Prostate gland (tissue), 2 donors: Measurements from ENCODE around the gene PTPRT. TPM values are rescaled to one million over a fixed set of nuclear protein-coding genes. Genes with fewer than 3 reads are reported as not detected.

ENCODE experiments used
- DNase-seq: peaks from one replicate; pipeline ENCODE4 v3.0.0-alpha.2; 2019; ENCODE audit warnings: low spot score
- H3K27ac ChIP-seq, 2 donors: fragments of 200-600 bp; sonication (generic); 2 replicates each; pipeline ENCODE4 v1.5.1; 2017 to 2019
- H3K27me3 ChIP-seq: fragments of 200-600 bp; sonication (generic); replicated peaks from 2 replicates; pipeline ENCODE4 v1.5.1; 2019; ENCODE audit not compliant: insufficient read depth
- H3K36me3 ChIP-seq, 2 donors: fragments of 200-600 bp; sonication (generic); 1 replicate in 1 of 2; 2 replicates in 1 of 2; pipeline versions ENCODE4 v1.5.1 to v1.8.1; 2017 to 2019
- H3K4me1 ChIP-seq: fragments of 200-600 bp; sonication (generic); replicated peaks from 2 replicates; pipeline ENCODE4 v1.5.1; 2019
- H3K4me3 ChIP-seq, 2 donors: fragments of 200-600 bp; sonication (generic); 2 replicates each; pipeline ENCODE4 v1.5.1; 2017 to 2019
- H3K9me3 ChIP-seq: fragments of 200-600 bp; sonication (generic); 2 replicates; pipeline ENCODE4 v1.5.1; 2017
- POLR2A ChIP-seq: fragments of 450-650 bp; IDR thresholded peaks from one replicate; pipeline ENCODE4 v1.6.1; 2016; ENCODE audit warnings: antibody characterized with exemption, mild to moderate bottlenecking
- POLR2AphosphoS5 ChIP-seq: sonication (generic); formaldehyde crosslinking; IDR thresholded peaks from one replicate; pipeline ENCODE4 v1.6.1; 2017; ENCODE audit warnings: antibody characterized with exemption
- WGBS: methylation state at CpG from one replicate; pipeline ENCODE4 v1.1.5; 2018; 5-methylcytosine and 5-hydroxymethylcytosine counted together
- intact Hi-C: fragments of 100-400 bp; cut with DNase I; formaldehyde crosslinking; loops from one replicate; pipeline ENCODE4 v1.14.2; 2022
- total RNA-seq, 2 donors: library from RNA; depleted of rRNA; stranded (reverse); fragments of >200 nt; gene quantifications; one replicate each; pipeline ENCODE4 v1.1.0, GENCODE V29; 2016
- TF ChIP-seq, protein P1 (sequence below), 4 experiments: fragments of 200-600 bp in 2 of 4; fragments of 450-650 bp in 2 of 4; sonication (generic) in 2 of 4; IDR thresholded peaks; 1 replicate in 3 of 4; 2 replicates in 1 of 4; pipeline ENCODE4 v1.5.1; 2016 to 2019; ENCODE audit warnings: antibody characterized with exemption in 4 of 4, mild to moderate bottlenecking in 2 of 4, moderate library complexity in 2 of 4

Gene PTPRT
- total RNA-seq, 2 donors from 2014 or later, result 1.5 to 3.5 TPM

GRCh38 chr20:42735539-42735938 is 454.2 kb downstream of the PTPRT start:
- Histone ChIP-seq H3K27ac (no peak overlapping the region), H3K27me3 (no peaks in the 10 kb centered on the region), H3K36me3 (no peaks in the 10 kb centered on the region), H3K4me3 (no peak overlapping the region), H3K4me1 (no peaks in the 10 kb centered on the region), H3K9me3 (no peaks in the 10 kb centered on the region)
- intact Hi-C loops, result no loop called here
- no peak for DNase-seq
- WGBS, result 85% methylated on average over 7 of the region's 7 CpGs
- TF ChIP-seq POLR2A, result no peak
- TF ChIP-seq, protein P1, sequence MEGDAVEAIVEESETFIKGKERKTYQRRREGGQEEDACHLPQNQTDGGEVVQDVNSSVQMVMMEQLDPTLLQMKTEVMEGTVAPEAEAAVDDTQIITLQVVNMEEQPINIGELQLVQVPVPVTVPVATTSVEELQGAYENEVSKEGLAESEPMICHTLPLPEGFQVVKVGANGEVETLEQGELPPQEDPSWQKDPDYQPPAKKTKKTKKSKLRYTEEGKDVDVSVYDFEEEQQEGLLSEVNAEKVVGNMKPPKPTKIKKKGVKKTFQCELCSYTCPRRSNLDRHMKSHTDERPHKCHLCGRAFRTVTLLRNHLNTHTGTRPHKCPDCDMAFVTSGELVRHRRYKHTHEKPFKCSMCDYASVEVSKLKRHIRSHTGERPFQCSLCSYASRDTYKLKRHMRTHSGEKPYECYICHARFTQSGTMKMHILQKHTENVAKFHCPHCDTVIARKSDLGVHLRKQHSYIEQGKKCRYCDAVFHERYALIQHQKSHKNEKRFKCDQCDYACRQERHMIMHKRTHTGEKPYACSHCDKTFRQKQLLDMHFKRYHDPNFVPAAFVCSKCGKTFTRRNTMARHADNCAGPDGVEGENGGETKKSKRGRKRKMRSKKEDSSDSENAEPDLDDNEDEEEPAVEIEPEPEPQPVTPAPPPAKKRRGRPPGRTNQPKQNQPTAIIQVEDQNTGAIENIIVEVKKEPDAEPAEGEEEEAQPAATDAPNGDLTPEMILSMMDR (IDR thresholded peaks at IDR 0.05), result no peak
- no peak for TF ChIP-seq POLR2AphosphoS5

DNA sequence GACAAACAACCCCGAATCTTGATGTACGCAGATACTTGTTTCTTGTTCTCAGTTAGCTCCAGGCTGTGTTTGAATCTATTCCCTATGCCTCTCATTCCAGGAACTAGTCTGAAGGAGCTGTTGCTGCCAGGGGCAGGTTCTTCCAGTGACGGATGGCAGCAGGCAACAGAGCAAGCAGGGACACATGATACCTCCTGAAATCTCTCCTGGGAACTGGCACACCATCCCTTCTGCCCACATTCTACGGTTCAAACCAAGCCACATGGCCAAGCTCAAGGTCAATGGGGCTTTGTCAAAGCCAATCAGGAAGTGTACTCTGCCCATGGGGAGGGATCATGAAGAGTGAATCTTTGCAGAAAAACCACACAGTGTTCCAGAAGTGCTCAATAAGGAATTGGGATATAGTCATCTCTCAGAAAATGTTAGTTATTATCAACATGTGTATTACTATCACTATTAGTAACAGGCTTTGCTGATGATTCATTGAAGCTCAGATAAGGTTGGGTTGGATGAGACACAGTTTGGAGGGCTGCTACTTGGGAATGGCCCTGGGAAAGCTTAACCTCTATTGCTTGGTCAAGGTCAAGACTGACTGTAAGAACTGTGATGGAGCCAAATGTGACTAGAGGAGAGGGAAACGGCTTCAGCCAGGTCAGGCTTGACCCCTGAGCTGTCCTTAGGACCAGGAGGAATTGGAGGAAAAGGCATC is 454.9 kb downstream of the PTPRT start:
- H3K4me1 ChIP-seq, result no peaks in the 10 kb centered on the region
- H3K36me3 ChIP-seq, result no peaks in the 10 kb centered on the region
- H3K27me3 ChIP-seq, result no peaks in the 10 kb centered on the region
- intact Hi-C loops, result no loop called here
- no peak overlapping the region for H3K27ac ChIP-seq
- H3K4me3 ChIP-seq, result no peak overlapping the region
- TF ChIP-seq, protein P1 (IDR thresholded peaks at IDR 0.05), result no peak
- TF ChIP-seq POLR2A, result no peak
- TF ChIP-seq POLR2AphosphoS5, result no peak
- DNase-seq, result peak; percentile 15
- 45% methylated on average over 5 of the region's 5 CpGs for WGBS
- H3K9me3 ChIP-seq, result no peaks in the 10 kb centered on the region

GRCh38 chr20:42721923-42722322 is 467.8 kb downstream of the PTPRT start:
- Histone ChIP-seq H3K9me3 (no peaks in the 10 kb centered on the region), H3K4me1 (no peaks in the 10 kb centered on the region), H3K27me3 (no peaks in the 10 kb centered on the region), H3K27ac (no peak overlapping the region), H3K4me3 (no peak overlapping the region), H3K36me3 (no peaks in the 10 kb centered on the region)
- TF ChIP-seq POLR2AphosphoS5, result no peak
- no peak for TF ChIP-seq POLR2A
- TF ChIP-seq, protein P1 (IDR thresholded peaks at IDR 0.05), result no peak
- 63% methylated on average over 2 of the region's 2 CpGs for WGBS
- intact Hi-C loops, result no loop called here
- no peak for DNase-seq

DNA sequence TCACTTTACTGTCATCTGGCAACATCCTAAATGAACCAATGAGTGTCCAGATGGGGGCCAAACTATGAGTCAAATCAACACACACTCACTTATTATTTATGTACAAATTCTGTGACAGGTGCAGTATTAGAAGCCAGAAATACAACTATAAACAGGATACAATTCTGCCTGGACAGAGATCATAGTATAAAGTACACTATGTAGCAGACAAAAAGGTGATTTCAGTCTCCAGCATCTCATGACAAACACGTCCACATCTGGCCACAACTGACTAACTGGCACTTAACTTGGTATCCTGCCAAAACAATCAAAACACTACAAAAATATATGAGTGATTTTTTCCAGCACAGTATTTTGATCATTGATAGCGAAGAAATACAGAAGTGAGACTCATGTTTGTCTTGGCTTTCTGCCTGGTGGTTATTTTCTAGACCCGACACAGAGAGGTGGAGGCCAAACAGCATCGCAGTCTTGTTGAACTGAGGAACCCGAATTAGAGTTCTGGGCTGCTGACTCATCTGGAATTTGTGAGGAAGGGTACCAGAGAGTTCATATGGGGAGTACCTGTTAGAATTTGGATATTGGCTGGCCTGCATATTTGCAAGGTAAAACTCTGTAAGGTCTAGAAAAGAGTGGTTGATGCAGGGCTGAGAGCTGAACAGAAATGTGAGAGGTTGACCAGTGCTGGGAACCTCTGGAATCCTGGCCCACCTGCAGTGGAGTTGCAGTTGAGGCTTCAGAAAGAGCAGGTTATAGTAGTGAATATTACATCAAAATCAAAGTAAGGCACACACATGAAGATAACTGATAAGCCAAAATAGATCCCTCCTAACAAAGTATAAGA is 475.2 kb downstream of the PTPRT start:
- intact Hi-C loops, result no loop called here
- Histone ChIP-seq H3K4me3 (no peak overlapping the region), H3K27me3 (no peaks in the 10 kb centered on the region), H3K9me3 (no peaks in the 10 kb centered on the region), H3K27ac (no peak overlapping the region), H3K36me3 (no peaks in the 10 kb centered on the region), H3K4me1 (no peaks in the 10 kb centered on the region)
- TF ChIP-seq, protein P1 (IDR thresholded peaks at IDR 0.05), result no peak
- no peak for TF ChIP-seq POLR2AphosphoS5
- no peak for TF ChIP-seq POLR2A
- 14% methylated on average over 5 of the region's 5 CpGs for WGBS
- DNase-seq, result no peak
